Eye (tissue), 1 donor: ENCODE results near the gene CREG1.
"Not testable (repeated sequence)": the region's sequence is repeated elsewhere in the genome, so short reads cannot be mapped to it uniquely, and the experiment has no call there.

Experiments
- DNase-seq: peaks from one replicate; pipeline ENCODE4 v3.0.0-alpha.2; 2015

CREG1 gene

GRCh38 chr1:167563579-167564246 is 10.2 kb upstream of the CREG1 start:
- DNase-seq: no peak

- DNase-seq: no peak
Observed at GRCh38 chr1:167562702-167563101, 9.1 kb upstream of the CREG1 start.

GRCh38 chr1:167561753-167562152 is 8.2 kb upstream of the CREG1 start:
- no peak for DNase-seq

GRCh38 chr1:167555971-167556714 is 2.6 kb upstream of the CREG1 start:
- peak; percentile 89 for DNase-seq

GRCh38 chr1:167555072-167555471 is 1.5 kb upstream of the CREG1 start:
- DNase-seq: not testable (repeated sequence)

- no peak for DNase-seq
Observed at GRCh38 chr1:167554028-167554779, 642 bp upstream of the CREG1 start.

- DNase-seq: no peak
Observed at GRCh38 chr1:167551362-167551761, 2.2 kb downstream of the CREG1 start.

GRCh38 chr1:167548059-167548932 is 5.3 kb downstream of the CREG1 start:
- DNase-seq: no peak

- DNase-seq: no peak
Observed at GRCh38 chr1:167546935-167547334, 6.6 kb downstream of the CREG1 start.

GRCh38 chr1:167545349-167545748 is 8.2 kb downstream of the CREG1 start:
- DNase-seq: no peak

GRCh38 chr1:167544447-167545093 is 9.0 kb downstream of the CREG1 start:
- DNase-seq: no peak

GRCh38 chr1:167543199-167543990 is 10.2 kb downstream of the CREG1 start:
- DNase-seq: no peak

GRCh38 chr1:167542109-167543032 is 11.2 kb downstream of the CREG1 start:
- DNase-seq: no peak

GRCh38 chr1:167541610-167542009 is 12.0 kb downstream of the CREG1 start:
- DNase-seq: no peak

GRCh38 chr1:167541003-167541402 is 12.6 kb downstream of the CREG1 start:
- DNase-seq: no peak

- DNase-seq: no peak
Observed at GRCh38 chr1:167538657-167539056, 14.9 kb downstream of the CREG1 start.

GRCh38 chr1:167533851-167534300 is 19.7 kb downstream of the CREG1 start:
- DNase-seq: peak; percentile 93

GRCh38 chr1:167532964-167533824 is 20.4 kb downstream of the CREG1 start:
- DNase-seq: no peak

- DNase-seq: no peak
Observed at GRCh38 chr1:167532375-167532774, 21.2 kb downstream of the CREG1 start.
